ENCODE data around the gene EPHA3. TPM values are rescaled to one million over a fixed set of nuclear protein-coding genes. Genes with fewer than 3 reads are reported as not detected.

EPHA3 gene
- total and polyA plus RNA-seq, 7 donors = under 0.01 to 23.5 (median 13.3) TPM; not detected in 1

- 70 to 73% methylated on average over 4 of the region's 4 CpGs for WGBS, 2 donors
- H3K27ac ChIP-seq = no peak overlapping the region
- H3K9me3 ChIP-seq = no peaks in the 10 kb centered on the region
- intact Hi-C loops (cut with DNase I) = no loop called here
- H3K4me3 ChIP-seq = no peak overlapping the region
- H3K4me1 ChIP-seq = no peaks in the 10 kb centered on the region
- TF ChIP-seq EP300 (IDR thresholded peaks at IDR 0.05) (no peak), POLR2A (IDR thresholded peaks at IDR 0.05) (no peak), CTCF (IDR thresholded peaks at IDR 0.05) (no peak), POLR2AphosphoS5 (IDR thresholded peaks at IDR 0.05) (no peak)
- no peaks in the 10 kb centered on the region for H3K36me3 ChIP-seq
- DNase-seq = no peak
- H3K27me3 ChIP-seq = no peaks in the 10 kb centered on the region
Observed at GRCh38 chr3:89494734-89495133, 387.3 kb downstream of the EPHA3 start.

GRCh38 chr3:89503891-89504391 is 396.5 kb downstream of the EPHA3 start:
- H3K36me3 ChIP-seq = no peaks in the 10 kb centered on the region
- DNase-seq = no peak
- H3K27ac ChIP-seq = no peak overlapping the region
- no peaks in the 10 kb centered on the region for H3K27me3 ChIP-seq
- no peak overlapping the region for H3K4me3 ChIP-seq
- intact Hi-C loops (cut with DNase I) = no loop called here
- TF ChIP-seq POLR2A (IDR thresholded peaks at IDR 0.05) (no peak), EP300 (IDR thresholded peaks at IDR 0.05) (no peak), CTCF (IDR thresholded peaks at IDR 0.05) (no peak), POLR2AphosphoS5 (IDR thresholded peaks at IDR 0.05) (no peak)
- WGBS, 2 donors = 28 to 57% methylated on average over 2 of the region's 2 CpGs
- H3K4me1 ChIP-seq = peaks cover 0 to 6% (median 0%) of the 10 kb centered on the region in 4 donors
- H3K9me3 ChIP-seq = no peaks in the 10 kb centered on the region

- no peaks in the 10 kb centered on the region for H3K9me3 ChIP-seq
- no peak overlapping the region for H3K27ac ChIP-seq
- H3K27me3 ChIP-seq = no peaks in the 10 kb centered on the region
- intact Hi-C loops (cut with DNase I) = no loop called here
- H3K4me1 ChIP-seq = peaks cover 0 to 6% (median 0%) of the 10 kb centered on the region in 4 donors
- no peaks in the 10 kb centered on the region for H3K36me3 ChIP-seq
- WGBS, 2 donors = 52 to 78% methylated on average over 4 of the region's 4 CpGs
- no peak overlapping the region for H3K4me3 ChIP-seq
- no peak for TF ChIP-seq CTCF (IDR thresholded peaks at IDR 0.05)
- TF ChIP-seq EP300 (IDR thresholded peaks at IDR 0.05) = no peak
- TF ChIP-seq POLR2A (IDR thresholded peaks at IDR 0.05) = no peak
- no peak for TF ChIP-seq POLR2AphosphoS5 (IDR thresholded peaks at IDR 0.05)
- no peak for DNase-seq
Observed at GRCh38 chr3:89504432-89504831, 397.0 kb downstream of the EPHA3 start.

GRCh38 chr3:89506462-89507103 is 399.2 kb downstream of the EPHA3 start:
- TF ChIP-seq CTCF (IDR thresholded peaks at IDR 0.05) = no peak
- TF ChIP-seq POLR2A (IDR thresholded peaks at IDR 0.05) = no peak
- no peak for TF ChIP-seq EP300 (IDR thresholded peaks at IDR 0.05)
- no peak for TF ChIP-seq POLR2AphosphoS5 (IDR thresholded peaks at IDR 0.05)
- intact Hi-C loops (cut with DNase I) = no loop called here
- no peaks in the 10 kb centered on the region for H3K36me3 ChIP-seq
- H3K4me1 ChIP-seq = peaks cover 0 to 6% (median 0%) of the 10 kb centered on the region in 4 donors
- peak overlapping the region in 1 of 4 donors; percentile 22 for H3K27ac ChIP-seq
- DNase-seq = no peak
- H3K27me3 ChIP-seq = no peaks in the 10 kb centered on the region
- H3K4me3 ChIP-seq = no peak overlapping the region
- no peaks in the 10 kb centered on the region for H3K9me3 ChIP-seq
- WGBS, 2 donors = 59 to 60% methylated on average over 3 of the region's 3 CpGs
